Upper lobe of left lung (tissue), 4 donors: Measurements from ENCODE around the gene PDSS1.
"Not testable (repeated sequence)": the region's sequence is repeated elsewhere in the genome, so short reads cannot be mapped to it uniquely, and the experiment has no call there.

Source experiments
- CTCF ChIP-seq, 6 experiments: fragments of 450-650 bp in 4 of 6; fragments of 200-600 bp in 2 of 6; sonication (generic) in 2 of 6; IDR thresholded peaks; one replicate each; pipeline ENCODE4 v1.5.1; 2016 to 2019; ENCODE audit warnings: antibody characterized with exemption in 6 of 6
- EP300 ChIP-seq, 4 donors: sonication (generic); formaldehyde crosslinking; IDR thresholded peaks; one replicate each; pipeline ENCODE4 v1.5.1; 2017; ENCODE audit warnings: antibody characterized with exemption in 4 of 4, control low read depth in 2 of 4
- POLR2A ChIP-seq, 4 donors: fragments of 450-650 bp; IDR thresholded peaks; one replicate each; pipeline ENCODE4 v1.5.1; 2016 to 2017; ENCODE audit warnings: antibody characterized with exemption in 4 of 4, mild to moderate bottlenecking in 2 of 4
- POLR2AphosphoS5 ChIP-seq, 2 donors: sonication (generic); formaldehyde crosslinking; IDR thresholded peaks; one replicate each; pipeline ENCODE4 v1.5.1; 2017; ENCODE audit warnings: antibody characterized with exemption in 2 of 2

- TF ChIP-seq POLR2A, CTCF, POLR2AphosphoS5, EP300 (IDR thresholded peaks at IDR 0.05): not testable (repeated sequence)
These were observed 92.3 kb downstream of the PDSS1 start for GRCh38 chr10:26789779-26790178.
